GM12878 (cell line): ENCODE results near the gene RNF44.

Experiments used
- EZH2 ChIP-seq: IDR thresholded peaks from 2 replicates; pipeline ENCODE4 v1.6.1; 2012; ENCODE audit warnings: low read depth, mild to moderate bottlenecking, control low read depth, inconsistent platforms, low read length, borderline replicate concordance; ENCODE audit not compliant: control insufficient read depth
- TF ChIP-seq, protein P1 (sequence below), 3 experiments: IDR thresholded peaks in 2 of 3; conservative IDR thresholded peaks in 1 of 3; 2 replicates each; pipeline ENCODE4 v1.5.1; 2011; ENCODE audit warnings: low read depth in 3 of 3, low read length in 3 of 3, mild to moderate bottlenecking in 3 of 3, control low read depth in 2 of 3, moderate library complexity in 2 of 3, inconsistent platforms in 1 of 3, mixed read lengths in 1 of 3; ENCODE audit not compliant: control insufficient read depth in 2 of 3, insufficient read depth in 1 of 3; ENCODE audit errors: extremely low read depth in 1 of 3
- TF ChIP-seq, protein P2 (sequence below): fragments of 450-650 bp; IDR thresholded peaks from 2 replicates; pipeline ENCODE4 v1.6.1; 2017; ENCODE audit warnings: mild to moderate bottlenecking

- TF ChIP-seq EZH2 = no peak
- TF ChIP-seq, protein P1, sequence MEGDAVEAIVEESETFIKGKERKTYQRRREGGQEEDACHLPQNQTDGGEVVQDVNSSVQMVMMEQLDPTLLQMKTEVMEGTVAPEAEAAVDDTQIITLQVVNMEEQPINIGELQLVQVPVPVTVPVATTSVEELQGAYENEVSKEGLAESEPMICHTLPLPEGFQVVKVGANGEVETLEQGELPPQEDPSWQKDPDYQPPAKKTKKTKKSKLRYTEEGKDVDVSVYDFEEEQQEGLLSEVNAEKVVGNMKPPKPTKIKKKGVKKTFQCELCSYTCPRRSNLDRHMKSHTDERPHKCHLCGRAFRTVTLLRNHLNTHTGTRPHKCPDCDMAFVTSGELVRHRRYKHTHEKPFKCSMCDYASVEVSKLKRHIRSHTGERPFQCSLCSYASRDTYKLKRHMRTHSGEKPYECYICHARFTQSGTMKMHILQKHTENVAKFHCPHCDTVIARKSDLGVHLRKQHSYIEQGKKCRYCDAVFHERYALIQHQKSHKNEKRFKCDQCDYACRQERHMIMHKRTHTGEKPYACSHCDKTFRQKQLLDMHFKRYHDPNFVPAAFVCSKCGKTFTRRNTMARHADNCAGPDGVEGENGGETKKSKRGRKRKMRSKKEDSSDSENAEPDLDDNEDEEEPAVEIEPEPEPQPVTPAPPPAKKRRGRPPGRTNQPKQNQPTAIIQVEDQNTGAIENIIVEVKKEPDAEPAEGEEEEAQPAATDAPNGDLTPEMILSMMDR (IDR thresholded peaks at IDR 0.05 in 2 of 3, conservative IDR thresholded peaks at IDR 0.05 in 1 of 3; ENCODE audit: control insufficient read depth in 2 of 3, extremely low read depth in 1 of 3, insufficient read depth in 1 of 3, low read depth in 3 of 3, low read length in 3 of 3) = no peak
- TF ChIP-seq, protein P2, sequence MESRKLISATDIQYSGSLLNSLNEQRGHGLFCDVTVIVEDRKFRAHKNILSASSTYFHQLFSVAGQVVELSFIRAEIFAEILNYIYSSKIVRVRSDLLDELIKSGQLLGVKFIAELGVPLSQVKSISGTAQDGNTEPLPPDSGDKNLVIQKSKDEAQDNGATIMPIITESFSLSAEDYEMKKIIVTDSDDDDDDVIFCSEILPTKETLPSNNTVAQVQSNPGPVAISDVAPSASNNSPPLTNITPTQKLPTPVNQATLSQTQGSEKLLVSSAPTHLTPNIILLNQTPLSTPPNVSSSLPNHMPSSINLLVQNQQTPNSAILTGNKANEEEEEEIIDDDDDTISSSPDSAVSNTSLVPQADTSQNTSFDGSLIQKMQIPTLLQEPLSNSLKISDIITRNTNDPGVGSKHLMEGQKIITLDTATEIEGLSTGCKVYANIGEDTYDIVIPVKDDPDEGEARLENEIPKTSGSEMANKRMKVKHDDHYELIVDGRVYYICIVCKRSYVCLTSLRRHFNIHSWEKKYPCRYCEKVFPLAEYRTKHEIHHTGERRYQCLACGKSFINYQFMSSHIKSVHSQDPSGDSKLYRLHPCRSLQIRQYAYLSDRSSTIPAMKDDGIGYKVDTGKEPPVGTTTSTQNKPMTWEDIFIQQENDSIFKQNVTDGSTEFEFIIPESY = no peak
These were observed 6.0 kb downstream of the RNF44 start for GRCh38 chr5:176530983-176531901.
